NCI-H774 (cell line): Measurements from ENCODE around the gene PCSK1N.
A peak's percentile ranks its signal among the peaks of the same experiment; 100 is the strongest.
"Not testable (repeated sequence)": the region's sequence is repeated elsewhere in the genome, so short reads cannot be mapped to it uniquely, and the experiment has no call there.

Source experiments
- DNase-seq: peaks from one replicate; lab custom pipeline; 2025; lab: John Stamatoyannopoulos, UW

Gene PCSK1N, protein sequence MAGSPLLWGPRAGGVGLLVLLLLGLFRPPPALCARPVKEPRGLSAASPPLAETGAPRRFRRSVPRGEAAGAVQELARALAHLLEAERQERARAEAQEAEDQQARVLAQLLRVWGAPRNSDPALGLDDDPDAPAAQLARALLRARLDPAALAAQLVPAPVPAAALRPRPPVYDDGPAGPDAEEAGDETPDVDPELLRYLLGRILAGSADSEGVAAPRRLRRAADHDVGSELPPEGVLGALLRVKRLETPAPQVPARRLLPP

DNA sequence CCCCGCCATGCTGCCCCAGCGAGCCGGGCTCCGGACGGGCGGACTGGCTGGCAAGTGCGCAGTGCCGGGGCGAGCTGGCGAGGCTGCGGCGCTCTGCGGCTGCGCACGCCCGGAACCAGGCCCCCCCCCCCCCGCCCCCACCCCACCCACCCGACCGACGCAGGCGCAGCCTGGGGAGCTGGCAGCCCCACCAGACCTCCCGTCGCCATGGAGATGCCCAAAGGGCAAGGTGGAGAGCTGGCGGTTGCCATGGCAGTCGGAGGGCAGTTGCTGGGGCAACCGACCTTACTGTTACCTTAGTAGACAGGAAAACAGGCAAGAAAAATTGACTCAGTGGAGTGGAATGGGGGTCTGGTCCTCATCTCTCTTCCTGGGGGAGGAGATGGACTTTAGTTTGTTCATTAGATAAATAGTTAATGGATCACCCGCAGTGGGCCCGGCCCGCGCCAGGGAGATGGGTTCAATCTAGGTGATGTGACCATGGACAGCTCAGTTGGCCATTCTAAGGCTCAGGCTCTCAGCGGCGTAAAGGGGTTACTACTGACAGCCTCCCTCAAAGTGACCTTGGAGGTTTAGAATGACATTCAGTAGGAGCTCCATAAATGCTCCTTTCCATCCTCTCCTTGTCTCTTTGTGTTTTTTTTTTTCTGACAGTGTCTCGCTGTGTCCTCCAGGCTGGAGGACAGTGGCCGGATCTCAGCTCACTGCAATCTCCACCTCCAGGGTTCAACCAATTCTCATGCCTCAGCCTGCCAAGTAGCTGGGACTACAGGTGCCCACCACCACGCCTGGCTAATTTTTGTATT, at the start of gene PCSK1N:
Gene PCSK1N (minus strand): TSS at position 87 of the 806 bp plus-strand sequence. CDS start 78 bp downstream, at position 9.
- DNase-seq = peak; percentile 73

DNA sequence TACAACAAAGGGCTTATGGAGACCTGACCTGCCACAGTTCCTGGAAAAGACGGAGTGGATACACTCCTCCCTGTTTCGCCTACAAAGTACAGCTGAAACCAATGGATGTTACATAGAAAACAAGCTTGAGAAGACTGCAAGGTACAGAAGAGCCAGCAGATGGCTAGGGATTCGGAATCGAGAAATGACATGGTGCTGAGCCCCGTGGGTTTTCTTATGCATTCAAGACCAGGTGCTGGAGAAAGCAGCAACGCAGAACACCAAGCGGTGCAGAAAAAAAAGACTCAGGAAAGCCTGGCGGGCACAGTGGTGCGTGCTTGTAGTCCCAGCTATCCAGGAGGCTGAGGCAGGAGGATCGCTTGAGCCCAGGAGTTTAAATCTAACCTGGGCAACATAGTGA, 48.3 kb upstream of the PCSK1N start:
- DNase-seq = no peak

DNA sequence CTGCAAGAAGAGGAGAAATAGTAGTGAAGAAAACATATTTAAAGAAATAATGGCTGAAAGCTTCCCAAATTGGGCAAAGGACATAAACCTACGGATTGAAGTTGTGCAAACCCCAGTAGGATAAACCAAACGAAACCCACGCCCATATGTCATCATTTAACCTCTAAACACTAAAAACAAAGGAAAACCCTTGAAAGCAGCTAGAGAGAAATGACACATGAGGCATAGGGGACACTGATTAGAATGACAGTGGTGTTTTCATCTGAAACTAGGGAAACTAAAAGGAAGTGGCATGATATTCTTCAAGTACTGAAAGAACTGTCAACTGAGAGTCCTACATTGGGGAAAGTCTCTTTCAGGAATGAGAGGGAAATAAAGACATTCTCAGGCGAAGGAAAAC, 41.5 kb upstream of the PCSK1N start:
- DNase-seq = not testable (repeated sequence)

DNA sequence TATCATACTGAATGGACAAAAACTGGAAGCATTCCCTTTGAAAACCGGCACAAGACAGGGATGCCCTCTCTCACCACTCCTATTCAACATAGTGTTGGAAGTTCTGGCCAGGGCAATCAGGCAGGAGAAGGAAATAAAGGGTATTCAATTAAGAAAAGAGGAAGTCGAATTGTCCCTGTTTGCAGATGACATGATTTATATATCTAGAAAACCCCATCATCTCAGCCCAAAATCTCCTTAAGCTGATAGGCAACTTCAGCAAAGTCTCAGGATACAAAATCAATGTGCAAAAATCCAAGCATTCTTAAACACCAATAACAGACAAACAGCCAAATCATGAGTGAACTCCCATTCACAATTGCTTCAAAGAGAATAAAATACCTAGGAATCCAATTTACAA, 36.6 kb upstream of the PCSK1N start:
- DNase-seq = not testable (repeated sequence)

DNA sequence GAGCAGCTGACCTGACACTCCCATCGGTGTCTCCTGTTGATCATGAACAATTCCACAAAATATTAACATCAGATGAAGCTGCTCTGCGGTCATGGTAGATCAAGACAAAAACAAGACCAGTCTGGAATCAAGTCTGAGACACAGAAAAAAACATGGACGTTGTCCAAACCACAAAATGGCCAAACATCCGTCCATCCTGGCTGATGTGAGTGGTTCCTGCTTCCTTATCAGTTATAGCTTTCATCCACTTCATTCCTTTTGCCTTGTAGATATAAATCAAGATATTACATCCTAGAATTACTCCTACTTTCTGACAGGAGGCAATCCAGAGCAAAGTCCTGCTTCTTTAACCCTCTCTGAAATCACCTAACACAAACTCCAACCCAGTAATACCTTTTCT, 28.8 kb upstream of the PCSK1N start:
- DNase-seq = no peak

DNA sequence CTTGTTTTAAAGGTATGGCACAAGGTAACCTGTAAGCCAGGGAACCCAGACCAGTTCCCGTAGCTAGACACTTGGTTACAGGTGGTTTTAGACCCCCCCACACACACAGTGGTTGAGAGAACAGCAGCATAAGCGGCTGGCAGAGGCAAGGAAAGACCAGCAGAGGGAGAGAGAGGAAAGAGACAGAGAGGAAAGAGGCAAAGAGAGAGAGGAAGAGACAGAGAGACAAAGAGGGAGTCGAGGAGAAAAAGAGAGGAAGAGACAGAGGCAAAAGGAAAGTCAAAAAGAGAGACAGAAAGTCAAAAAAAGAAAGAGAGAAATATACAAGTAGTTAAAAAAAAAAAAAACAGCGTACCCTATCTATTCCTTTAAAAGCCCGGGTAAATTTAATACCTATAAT, 19.5 kb upstream of the PCSK1N start:
- no peak for DNase-seq

DNA sequence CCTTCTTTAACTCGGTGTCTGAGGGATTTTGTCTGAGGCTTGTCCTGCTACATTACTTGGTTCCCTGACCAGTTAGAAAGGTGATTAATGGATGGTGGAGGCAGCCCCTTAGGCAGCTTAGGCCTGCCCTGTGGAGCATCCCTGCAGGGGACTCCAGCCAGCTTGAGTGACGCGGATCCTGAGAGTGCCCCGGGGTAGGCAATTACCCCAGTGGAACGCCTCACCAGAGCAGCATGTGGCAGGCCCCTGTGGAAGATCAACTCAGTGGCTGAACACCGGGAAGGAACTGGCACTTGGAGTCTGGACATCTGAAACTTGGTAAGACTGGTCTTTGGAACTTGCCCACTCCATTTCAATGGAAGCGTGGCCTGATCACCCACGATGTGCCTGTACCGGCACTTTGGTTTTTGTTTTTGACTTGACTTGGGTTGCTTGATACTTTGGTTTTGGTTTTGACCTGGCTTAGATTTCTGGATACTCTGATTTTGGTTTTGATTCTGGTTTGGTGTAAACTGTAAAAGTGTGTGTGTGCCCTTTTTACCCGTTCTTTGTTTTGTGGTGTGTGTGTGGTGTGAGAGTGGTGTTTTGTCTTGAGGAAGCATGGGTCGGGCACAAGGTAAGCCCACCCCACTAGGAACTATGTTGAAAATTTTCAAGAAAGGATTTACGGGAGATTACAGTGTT, 18.9 kb upstream of the PCSK1N start:
- DNase-seq = not testable (repeated sequence)

DNA sequence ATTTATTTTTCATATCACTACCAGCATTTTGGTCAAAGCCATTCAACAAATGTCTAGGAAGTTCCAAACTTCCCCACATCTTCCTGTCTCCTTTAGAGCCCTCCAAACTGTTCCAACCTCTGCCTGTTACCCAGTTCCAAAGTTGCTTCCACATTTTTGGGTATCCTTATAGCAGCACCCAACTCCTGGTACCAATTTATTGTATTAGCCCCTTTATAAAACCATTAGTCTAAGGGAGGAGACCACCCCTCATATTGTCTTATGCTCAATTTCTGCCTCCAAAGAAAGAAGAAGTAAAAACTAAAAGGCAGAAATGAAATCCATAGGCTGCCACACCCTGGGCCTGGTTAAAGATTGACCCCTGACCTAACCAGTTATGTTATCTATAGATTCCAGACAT, 18.1 kb upstream of the PCSK1N start:
- not testable (repeated sequence) for DNase-seq

DNA sequence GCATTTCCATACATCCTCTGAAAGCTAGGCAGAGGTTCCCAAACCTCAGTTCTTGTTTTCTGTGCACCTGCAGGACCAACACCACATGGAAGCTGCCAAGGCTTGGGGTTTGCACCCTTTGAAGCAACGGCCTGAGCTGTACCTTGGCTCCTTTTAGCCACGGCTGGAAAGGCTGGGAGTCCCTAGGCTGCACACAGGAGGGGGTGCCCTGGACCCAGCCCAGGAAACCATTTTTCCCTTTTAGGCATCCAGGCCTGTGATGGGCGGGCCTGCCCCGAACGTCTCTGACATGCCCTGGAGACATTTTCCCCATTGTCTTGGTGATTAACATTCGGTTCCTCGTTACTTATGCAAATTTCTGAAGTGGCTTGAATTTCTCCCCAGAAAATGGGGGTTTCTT, 17.4 kb upstream of the PCSK1N start:
- no peak for DNase-seq

DNA sequence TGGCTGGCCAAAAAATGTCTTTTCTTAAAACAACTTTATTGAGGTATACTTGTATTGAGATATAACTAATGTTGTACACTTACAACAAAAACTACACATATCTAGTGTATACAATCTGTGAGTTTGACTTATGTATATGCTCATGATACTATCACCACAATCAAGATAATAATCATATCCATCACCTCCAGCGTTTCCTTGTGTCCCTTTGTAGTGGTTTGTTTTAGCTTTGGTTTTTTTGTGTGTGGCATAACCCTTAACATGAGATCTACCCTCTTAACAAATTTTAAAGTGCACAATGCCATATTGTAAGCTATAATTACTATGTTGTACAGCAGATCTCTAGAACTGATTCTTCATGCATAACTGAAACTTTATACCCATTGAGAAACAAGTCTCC, 13.4 kb upstream of the PCSK1N start:
- DNase-seq = no peak

DNA sequence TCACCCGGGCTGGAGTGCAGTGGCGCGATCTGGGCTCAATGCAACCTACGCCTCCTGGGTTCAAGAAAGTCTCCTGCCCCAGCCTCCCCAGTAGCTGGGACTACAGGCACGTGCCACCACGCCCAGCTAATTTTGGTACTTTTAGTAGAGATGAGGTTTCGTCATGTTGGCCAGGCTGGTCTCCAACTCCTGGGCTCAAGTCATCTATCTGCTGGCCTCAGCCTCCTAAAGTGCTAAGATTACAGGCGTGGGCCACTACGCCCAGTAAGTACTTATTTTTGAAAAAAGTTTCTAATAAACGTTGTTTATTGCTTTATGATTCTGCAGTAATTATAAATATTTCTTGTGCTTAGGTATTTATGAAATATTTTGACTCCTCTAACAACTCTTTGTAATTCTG, 4.3 kb upstream of the PCSK1N start:
- no peak for DNase-seq

DNA sequence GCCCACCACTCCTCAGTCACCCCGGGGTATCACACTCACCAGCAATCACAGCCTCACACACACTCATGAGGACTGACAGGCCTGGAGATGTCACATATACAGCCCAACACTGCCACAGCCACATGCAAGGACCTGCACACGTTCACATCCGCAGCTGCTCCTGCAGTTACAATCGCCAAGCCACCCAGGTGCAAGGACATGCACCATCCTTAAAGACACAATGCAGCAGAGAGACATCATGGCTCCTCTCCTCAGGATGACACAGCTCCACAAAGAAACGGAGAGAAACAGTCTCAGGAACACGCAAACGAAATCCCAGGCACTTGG, 1.1 kb downstream of the PCSK1N start:
- no peak for DNase-seq

DNA sequence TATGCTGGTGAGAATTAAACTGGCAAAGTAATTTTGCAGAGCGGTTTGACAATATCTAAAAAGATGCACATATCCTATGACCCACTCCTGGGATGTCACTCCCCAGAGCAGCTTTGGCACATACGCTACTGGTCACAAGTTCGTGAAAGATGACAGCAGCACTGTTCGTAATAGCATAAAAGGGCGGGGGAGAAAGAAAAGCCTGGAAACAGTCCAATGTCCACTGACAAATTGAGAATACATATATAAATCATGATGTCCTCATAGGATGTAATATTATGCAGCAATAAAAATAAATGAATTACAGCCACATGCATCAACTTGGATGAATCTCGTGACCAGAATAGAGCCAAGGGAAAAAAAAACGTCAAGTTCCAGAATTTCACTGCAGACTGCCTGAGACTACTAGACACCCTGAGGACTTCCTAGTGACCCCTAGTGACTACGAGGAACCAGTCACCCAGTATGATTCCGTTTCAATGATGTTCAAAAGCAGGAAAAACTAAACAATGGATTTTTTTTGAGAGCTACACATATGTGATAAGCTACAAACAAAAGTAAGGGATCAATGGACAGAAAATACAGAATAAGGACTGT, 1.8 kb downstream of the PCSK1N start:
- no peak for DNase-seq

DNA sequence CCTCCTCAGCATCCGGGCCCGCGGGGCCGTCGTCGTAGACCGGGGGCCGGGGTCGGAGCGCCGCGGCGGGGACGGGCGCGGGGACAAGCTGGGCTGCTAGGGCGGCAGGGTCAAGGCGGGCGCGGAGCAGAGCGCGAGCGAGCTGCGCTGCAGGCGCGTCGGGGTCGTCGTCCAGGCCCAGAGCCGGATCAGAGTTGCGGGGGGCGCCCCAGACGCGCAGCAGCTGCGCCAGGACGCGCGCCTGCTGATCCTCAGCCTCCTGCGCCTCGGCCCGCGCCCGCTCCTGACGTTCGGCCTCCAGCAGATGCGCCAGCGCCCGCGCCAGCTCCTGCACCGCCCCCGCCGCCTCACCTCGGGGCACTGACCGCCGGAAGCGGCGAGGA, 3.5 kb downstream of the PCSK1N start:
- DNase-seq = no peak

DNA sequence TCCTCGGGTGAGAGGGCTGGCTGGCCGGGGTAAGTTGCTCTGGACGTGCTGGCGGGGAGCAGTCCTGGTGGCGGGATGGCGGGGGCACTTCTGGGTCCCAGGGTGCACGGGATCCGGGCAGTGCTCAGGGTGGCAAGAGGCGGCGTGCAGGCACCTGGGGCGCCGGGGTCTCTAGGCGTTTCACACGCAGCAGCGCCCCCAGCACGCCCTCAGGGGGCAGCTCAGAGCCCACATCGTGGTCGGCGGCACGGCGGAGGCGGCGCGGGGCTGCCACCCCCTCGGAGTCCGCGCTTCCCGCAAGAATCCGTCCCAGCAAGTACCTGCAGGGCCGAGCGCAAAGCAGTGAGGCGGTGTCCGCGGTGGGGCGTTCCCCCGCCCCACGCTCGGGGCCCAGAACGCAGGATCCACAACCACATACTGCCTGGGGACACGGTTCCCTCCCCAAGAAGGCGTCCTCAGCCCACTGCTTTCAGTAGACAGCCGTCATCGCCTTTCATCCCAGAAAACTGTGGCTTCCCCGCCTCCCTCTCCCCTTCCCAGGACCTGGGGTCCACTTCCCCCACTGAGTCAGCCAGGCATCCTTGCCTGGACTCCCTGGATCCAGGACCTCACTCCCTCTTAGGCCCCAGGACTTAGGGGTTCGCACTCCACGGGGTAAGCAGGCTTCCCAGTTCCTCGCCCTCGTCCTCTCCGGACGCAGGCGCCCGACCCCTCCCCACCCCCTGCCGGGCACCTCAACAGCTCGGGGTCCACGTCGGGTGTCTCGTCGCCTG, 4.1 kb downstream of the PCSK1N start:
- no peak for DNase-seq

DNA sequence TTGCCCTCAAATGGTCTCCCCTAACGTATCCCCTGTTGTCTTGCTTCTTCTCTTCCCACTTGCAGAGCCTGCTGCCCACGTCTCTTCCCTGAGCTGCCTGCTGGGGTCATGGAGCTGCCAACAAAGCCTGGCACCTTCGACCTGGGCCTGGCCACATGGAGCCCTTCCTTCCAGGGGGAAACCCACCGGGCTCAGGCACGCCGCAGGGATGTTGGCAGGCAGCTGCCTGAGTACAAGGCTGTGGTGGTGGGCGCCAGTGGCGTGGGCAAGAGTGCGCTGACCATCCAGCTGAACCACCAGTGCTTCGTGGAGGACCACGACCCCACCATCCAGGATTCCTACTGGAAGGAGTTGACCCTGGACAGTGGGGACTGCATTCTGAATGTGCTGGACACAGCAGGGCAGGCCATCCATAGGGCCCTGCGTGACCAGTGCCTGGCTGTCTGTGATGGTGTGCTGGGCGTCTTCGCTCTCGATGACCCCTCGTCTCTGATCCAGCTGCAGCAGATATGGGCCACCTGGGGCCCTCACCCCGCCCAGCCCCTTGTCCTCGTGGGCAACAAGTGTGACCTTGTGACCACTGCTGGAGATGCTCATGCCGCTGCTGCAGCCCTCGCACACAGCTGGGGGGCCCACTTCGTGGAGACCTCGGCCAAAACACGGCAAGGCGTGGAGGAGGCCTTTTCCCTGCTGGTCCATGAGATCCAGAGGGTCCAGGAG, 6.2 kb downstream of the PCSK1N start:
- no peak for DNase-seq

DNA sequence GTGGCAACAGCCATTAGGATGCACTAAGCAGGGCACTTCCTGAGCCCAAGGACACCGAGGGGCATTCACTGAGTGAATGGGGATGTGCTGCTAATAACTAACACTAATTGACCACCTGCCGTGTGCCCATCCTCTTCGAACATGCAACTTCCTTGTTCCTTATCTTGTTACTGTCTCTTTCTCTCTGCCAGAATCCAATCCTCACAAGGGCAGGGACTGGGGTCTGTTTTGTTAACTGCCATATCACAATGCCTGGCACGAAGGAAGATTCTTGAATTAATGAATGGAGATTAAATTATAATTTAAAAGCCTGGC, 7.8 kb downstream of the PCSK1N start:
- DNase-seq = no peak

DNA sequence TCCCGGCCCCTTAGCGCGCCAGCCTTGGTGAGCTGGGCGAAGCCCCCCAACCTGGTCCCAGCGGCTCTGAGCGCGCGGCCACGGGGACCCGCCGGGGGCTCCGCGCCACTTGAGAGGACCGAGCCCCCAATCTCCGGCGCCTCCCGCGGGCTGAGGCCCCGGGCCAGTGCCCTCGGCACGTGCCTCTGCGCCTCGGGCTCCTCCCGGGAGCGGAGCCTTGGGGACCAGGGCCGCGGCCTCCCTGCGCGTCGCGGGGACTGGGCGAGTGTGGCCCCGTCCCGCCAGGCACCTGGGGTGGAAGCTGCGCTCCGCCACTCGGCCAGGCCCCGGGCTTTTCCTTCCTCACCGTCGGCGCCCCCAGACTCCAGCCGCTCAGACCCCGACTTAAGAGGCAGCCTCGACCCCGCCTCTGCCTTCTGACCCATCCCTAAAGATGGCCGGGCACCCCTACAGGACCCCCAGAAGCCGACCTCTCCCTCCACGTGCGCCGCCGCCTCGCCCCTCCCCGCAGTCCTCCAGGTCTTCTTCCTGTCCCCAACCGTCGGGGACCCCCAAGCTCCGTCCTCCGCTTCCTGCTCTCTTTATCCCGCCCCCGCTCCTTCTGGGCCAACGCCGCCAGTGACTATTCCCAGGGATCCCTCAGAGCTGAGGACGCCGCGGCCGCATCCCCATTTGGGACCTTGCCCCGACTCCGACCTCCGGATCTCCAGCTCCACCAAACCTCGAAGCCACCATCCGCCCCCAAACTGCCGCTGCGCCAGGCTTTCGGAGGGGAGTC, 8.3 kb downstream of the PCSK1N start:
- DNase-seq = no peak

DNA sequence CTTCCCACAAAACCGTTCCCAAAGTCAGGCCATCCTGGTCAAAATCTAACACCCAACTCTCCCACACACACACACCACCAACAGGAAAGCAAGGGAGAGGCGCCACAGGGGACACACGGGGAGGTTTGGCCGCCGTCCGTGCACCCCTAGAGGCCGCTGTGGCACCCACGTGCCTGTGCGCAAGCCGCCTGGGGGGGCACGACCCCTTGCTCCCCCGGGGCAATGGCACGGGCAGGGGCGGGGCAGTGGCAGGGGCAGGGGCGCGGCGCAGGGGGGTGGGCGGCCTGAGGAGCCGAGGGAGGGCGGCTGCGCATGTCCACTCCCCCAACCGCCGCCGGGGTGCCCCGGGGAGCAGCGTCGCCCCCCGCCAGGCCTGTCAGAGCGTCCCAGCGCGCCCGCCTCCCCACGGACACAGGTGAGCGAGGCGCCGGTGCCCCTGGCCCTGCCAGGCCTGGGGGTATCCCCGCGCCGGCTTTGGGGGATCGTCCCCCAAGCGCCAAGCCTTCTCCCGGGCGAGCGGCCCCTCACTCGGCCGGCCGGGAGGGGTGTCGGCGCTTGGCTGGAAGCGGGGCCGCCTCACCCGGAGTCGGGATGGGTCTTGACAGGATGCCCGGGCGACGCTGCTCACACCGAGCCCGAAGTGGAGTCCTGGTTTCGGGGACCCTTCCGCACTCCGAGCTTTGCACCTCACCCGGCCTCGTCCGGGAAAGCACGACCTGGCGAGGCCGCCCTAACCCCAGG, 9.1 kb downstream of the PCSK1N start, which contains the start of gene ERAS:
Gene ERAS (plus strand): TSS at position 379 of the 741 bp plus-strand sequence. CDS start 2,611 bp downstream, outside the sequence.
- no peak for DNase-seq

DNA sequence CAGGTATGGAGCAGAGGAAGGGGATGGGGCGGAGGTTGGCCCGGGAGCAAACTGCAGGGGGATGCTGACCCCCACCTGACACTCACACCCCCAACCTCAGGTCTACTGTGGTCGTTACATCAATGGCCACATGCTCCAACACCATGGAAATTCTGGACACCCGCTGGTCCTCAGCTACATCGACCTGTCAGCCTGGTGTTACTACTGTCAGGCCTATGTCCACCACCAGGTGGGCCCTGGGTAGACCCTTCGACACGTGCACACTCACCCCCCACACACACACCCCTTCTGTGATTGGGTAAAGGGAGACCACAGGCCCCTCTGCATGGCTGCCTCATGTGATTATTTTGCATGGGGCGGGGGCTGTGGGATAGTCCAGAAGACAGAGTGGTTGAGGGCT, 11.3 kb downstream of the PCSK1N start:
- DNase-seq = no peak
